Small intestine (tissue), 7 donors: ENCODE data around the gene SLC35C1. TPM values are rescaled to one million over a fixed set of nuclear protein-coding genes. Genes with fewer than 3 reads are reported as not detected.
A peak's percentile ranks its signal among the peaks of the same experiment; 100 is the strongest.

Source experiments
- DNase-seq, 2 donors: peaks; one replicate each; pipeline versions ENCODE4 v3.0.0 to v3.0.0-alpha.2; 2013
- FAIRE-seq: peaks from 2 replicates; lab custom pipeline; 2012; peaks lifted over from hg19 to GRCh38; lab: Jason Lieb, UNC
- H3K27ac ChIP-seq, 3 donors: one replicate each; pipeline ENCODE4 v1.5.1; 2013; ENCODE audit warnings: low read length in 2 of 3, mild to moderate bottlenecking in 2 of 3, control low read depth in 1 of 3, inconsistent platforms in 1 of 3, low read depth in 1 of 3, moderate library complexity in 1 of 3
- H3K27me3 ChIP-seq, 3 donors: one replicate each; pipeline ENCODE4 v1.6.1; 2013; ENCODE audit warnings: low read length in 3 of 3, inconsistent platforms in 1 of 3; ENCODE audit not compliant: control insufficient read depth in 3 of 3, insufficient read depth in 3 of 3
- H3K36me3 ChIP-seq, 3 donors: one replicate each; pipeline ENCODE4 v1.6.1; 2013; ENCODE audit warnings: low read length in 3 of 3, inconsistent platforms in 1 of 3, low read depth in 1 of 3, mild to moderate bottlenecking in 1 of 3, moderate library complexity in 1 of 3; ENCODE audit not compliant: control insufficient read depth in 3 of 3, insufficient read depth in 2 of 3
- H3K4me1 ChIP-seq, 3 donors: one replicate each; pipeline ENCODE4 v1.6.1; 2013; ENCODE audit warnings: low read length in 2 of 3, inconsistent platforms in 1 of 3, low read depth in 1 of 3, mild to moderate bottlenecking in 1 of 3, moderate library complexity in 1 of 3; ENCODE audit not compliant: control insufficient read depth in 3 of 3, insufficient read depth in 2 of 3
- H3K4me3 ChIP-seq, 3 donors: one replicate each; pipeline ENCODE4 v1.5.1; 2013; ENCODE audit warnings: low read length in 3 of 3, control low read depth in 1 of 3, inconsistent platforms in 1 of 3, low read depth in 1 of 3, mild to moderate bottlenecking in 1 of 3, moderate library complexity in 1 of 3
- H3K9me3 ChIP-seq, 2 donors: one replicate each; pipeline ENCODE4 v1.6.1; 2013; ENCODE audit warnings: low read depth in 1 of 2, low read length in 1 of 2; ENCODE audit not compliant: control insufficient read depth in 2 of 2, insufficient read depth in 1 of 2
- WGBS, 3 donors: extraction: QIAGEN DNeasy Blood & Tissue Kit; methylation state at CpG; one replicate each; pipeline ENCODE4 v1.1.7; 2013; 5-methylcytosine and 5-hydroxymethylcytosine counted together
- polyA plus RNA-seq, 4 donors: library from polyadenylated mRNA; stranded (reverse) in 3 of 4; unstranded in 1 of 4; fragments of 200-250 nt in 3 of 4; fragments of 120-200 nt in 1 of 4; gene quantifications; one replicate each; pipeline versions ENCODE4 v1.2.1 to v1.2.3, GENCODE V29; 2013
- donor health status: healthy with polysubstance abuse.
- donor health status: control.
- donor health status: control.
- donor health status: Bipolar disorder and iron deficiency.
- donor health status: healthy.

SLC35C1 gene
- polyA plus RNA-seq, 4 donors = 12.3 to 35.2 (median 23.4) TPM

DNA sequence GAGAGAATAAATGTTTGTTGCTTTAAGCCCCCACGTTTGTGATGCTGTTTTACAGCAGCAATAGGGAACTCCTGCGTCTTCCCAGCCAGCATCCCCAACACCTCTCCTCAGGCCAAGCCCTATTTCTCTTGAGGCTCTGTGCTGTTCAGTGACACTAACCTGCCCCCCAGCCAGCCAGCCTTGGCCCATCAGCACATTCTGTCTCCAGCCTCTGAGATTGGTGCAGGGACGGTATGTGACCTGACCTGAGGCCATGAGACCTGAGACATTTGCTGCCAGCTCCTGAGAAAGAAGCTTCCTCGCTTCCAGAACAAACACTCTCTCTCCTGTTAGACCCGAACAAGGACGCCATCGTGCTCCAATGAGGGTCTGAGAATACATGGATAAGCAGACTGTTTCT, 38.5 kb upstream of the SLC35C1 start:
- 58 to 64% (median 61%) methylated on average over 7 of the region's 7 CpGs for WGBS, 3 donors
- DNase-seq (no peak), FAIRE-seq (no peak)

DNA sequence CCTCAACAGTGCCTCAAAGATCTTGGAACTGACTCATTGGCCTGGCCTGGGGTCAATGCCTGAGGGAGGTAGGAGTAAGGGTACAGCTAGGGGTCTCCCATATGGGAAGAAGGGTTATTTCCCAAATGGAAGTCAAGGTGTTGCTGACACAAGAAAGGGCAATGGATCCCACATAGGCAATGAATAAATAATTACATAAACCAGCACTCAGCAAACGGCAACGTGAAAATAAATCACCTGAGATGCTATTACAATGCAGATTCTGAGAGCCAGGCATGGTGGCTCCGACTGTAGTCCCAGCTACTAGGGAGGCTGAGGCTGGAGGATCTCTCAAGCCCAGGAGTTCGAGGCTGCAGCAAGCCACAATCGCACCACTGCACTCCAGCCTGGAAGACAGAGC, 36.5 kb upstream of the SLC35C1 start:
- Histone ChIP-seq H3K4me3 (no peak overlapping the region), H3K36me3 (no peaks in the 10 kb centered on the region), H3K4me1 (no peaks in the 10 kb centered on the region), H3K27me3 (peaks cover 0 to 16% (median 0%) of the 10 kb centered on the region in 3 donors), H3K9me3 (no peaks in the 10 kb centered on the region), H3K27ac (no peak overlapping the region)
- DNase-seq (no peak), FAIRE-seq (no peak)
- 74 to 87% (median 76%) methylated on average over 5 of the region's 5 CpGs for WGBS, 3 donors

More for the DNA sequence above, 38.5 kb upstream of the SLC35C1 start:
- Histone ChIP-seq H3K27ac (no peak overlapping the region), H3K4me3 (no peak overlapping the region), H3K36me3 (no peaks in the 10 kb centered on the region), H3K27me3 (peaks cover 0 to 16% (median 0%) of the 10 kb centered on the region in 3 donors), H3K4me1 (no peaks in the 10 kb centered on the region), H3K9me3 (no peaks in the 10 kb centered on the region)

DNA sequence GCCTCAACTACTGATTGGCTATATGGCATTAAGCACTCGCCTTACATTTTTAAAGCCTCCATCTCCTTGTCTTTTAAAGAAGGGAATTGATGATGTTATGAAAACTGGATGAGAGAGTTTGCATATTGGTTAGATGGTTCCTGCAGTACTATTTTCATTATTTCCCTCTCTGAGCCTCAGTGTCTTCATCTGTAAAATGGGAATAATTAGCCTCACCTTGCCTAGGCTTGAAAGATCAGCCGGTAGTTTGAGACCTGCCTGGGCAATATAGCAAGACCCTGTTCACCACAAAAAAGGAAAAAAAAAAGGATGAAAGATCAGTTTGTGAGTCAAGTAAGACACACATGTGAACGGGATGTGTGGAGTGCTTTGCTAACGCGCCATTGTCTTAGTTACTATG, 35.0 kb upstream of the SLC35C1 start:
- peaks cover 0 to 16% (median 0%) of the 10 kb centered on the region in 3 donors for H3K27me3 ChIP-seq
- no peaks in the 10 kb centered on the region for H3K4me1 ChIP-seq
- H3K36me3 ChIP-seq = no peaks in the 10 kb centered on the region
- H3K9me3 ChIP-seq = no peaks in the 10 kb centered on the region
- no peak overlapping the region for H3K27ac ChIP-seq
- no peak for DNase-seq
- 89 to 93% (median 92%) methylated on average over 5 of the region's 5 CpGs for WGBS, 3 donors
- FAIRE-seq = no peak
- no peak overlapping the region for H3K4me3 ChIP-seq

DNA sequence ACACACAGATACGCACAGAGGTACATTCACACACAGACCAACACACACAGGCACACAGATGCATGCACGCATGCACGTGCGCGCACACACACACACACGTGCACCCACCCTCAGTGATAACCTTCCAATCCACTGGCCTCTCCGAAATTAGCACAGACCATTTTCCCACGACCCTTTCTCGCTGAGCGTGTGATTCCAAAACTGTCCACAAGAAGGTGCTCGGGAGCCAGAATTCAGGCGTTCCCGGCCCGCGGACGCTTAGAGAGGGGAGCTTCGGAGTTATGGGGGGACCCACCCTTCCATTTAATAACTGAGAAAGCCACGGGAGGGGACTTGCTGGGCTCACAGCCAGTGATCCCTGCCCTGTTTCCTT, 33.8 kb upstream of the SLC35C1 start:
- 1 to 6% (median 4%) methylated on average over 18 of the region's 18 CpGs for WGBS, 3 donors
- peak overlapping the region in 1 of 3 donors; percentile 9 for H3K27ac ChIP-seq
- no peaks in the 10 kb centered on the region for H3K36me3 ChIP-seq
- FAIRE-seq = no peak
- no peaks in the 10 kb centered on the region for H3K4me1 ChIP-seq
- peak overlapping the region; percentile 33 to 61 (median 55) for H3K4me3 ChIP-seq
- peak; percentile 71 to 81 for DNase-seq
- H3K27me3 ChIP-seq = peaks cover 0 to 16% (median 0%) of the 10 kb centered on the region in 3 donors
- no peaks in the 10 kb centered on the region for H3K9me3 ChIP-seq

DNA sequence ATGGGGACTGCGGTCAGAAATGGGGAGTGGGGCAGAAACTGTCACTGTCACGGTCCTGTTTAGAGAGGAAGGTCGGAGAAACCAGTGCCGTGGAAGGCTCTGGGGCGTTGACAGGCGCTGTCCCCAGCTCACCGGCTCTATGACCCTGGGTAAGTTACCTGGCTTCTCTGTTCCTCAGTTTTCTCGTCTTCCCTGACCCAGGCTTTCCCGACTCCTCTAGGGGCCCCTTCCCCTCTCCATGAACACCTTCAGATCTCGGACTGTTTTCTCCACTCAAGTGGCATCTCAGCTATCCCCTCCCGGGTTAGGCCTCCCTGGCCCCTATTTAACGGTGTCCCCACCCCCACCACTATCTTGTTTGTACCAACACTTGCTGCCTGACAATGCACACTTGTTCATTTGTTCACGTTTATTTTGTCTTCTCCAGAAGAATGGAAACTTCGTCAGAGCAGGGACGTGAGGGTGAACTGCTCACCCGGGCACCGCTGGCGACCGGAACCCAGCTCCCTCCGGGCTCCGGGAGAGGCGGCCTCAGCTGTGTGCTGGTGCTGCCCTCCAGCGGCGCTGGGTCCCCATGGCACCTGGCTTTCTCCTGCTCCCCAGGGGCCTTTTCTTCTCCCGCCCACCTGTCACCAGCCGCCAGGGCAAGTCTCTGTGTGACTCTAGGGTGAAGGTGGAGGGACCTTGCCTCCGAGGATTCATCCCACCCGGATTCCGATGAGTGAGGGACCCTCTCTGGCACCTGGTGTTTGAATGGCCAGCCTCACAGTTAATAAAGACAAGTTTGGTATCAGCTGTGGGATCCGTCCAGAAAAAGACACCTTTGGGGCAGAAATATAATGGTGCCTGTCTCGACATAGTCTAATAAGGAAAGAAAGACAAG, 33.1 kb upstream of the SLC35C1 start:
- no peaks in the 10 kb centered on the region for H3K36me3 ChIP-seq
- 3 to 4% (median 4%) methylated on average over 30 to 31 of the region's 31 CpGs for WGBS, 3 donors
- H3K27me3 ChIP-seq = peaks cover 0 to 10% (median 0%) of the 10 kb centered on the region in 3 donors
- H3K27ac ChIP-seq = peak overlapping the region in 1 of 3 donors; percentile 9
- FAIRE-seq = no peak
- H3K4me1 ChIP-seq = no peaks in the 10 kb centered on the region
- H3K9me3 ChIP-seq = no peaks in the 10 kb centered on the region
- peak overlapping the region; percentile 33 to 61 (median 55) for H3K4me3 ChIP-seq
- DNase-seq = peak; percentile 78 to 86

DNA sequence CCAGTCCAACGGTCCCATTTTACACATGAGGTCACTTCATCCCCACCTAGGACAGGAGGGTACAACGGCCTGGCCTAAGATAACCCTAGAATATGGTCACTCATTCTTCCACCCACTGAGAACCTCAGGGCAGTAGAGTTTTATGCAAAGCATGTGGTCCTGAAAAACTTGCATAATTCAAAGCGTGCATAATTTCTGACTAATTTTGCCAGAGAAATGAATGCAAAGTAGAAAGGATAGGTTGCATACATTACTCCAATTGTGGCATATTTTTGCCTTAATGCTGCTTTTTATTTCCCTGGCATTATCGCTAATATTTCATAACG, 32.5 kb upstream of the SLC35C1 start:
- no peak for FAIRE-seq
- no peaks in the 10 kb centered on the region for H3K36me3 ChIP-seq
- DNase-seq = no peak
- peaks cover 0 to 10% (median 0%) of the 10 kb centered on the region in 3 donors for H3K27me3 ChIP-seq
- H3K27ac ChIP-seq = no peak overlapping the region
- H3K4me3 ChIP-seq = no peak overlapping the region
- no peaks in the 10 kb centered on the region for H3K4me1 ChIP-seq
- H3K9me3 ChIP-seq = no peaks in the 10 kb centered on the region
- 59 to 68% (median 62%) methylated on average over 5 of the region's 5 CpGs for WGBS, 3 donors

DNA sequence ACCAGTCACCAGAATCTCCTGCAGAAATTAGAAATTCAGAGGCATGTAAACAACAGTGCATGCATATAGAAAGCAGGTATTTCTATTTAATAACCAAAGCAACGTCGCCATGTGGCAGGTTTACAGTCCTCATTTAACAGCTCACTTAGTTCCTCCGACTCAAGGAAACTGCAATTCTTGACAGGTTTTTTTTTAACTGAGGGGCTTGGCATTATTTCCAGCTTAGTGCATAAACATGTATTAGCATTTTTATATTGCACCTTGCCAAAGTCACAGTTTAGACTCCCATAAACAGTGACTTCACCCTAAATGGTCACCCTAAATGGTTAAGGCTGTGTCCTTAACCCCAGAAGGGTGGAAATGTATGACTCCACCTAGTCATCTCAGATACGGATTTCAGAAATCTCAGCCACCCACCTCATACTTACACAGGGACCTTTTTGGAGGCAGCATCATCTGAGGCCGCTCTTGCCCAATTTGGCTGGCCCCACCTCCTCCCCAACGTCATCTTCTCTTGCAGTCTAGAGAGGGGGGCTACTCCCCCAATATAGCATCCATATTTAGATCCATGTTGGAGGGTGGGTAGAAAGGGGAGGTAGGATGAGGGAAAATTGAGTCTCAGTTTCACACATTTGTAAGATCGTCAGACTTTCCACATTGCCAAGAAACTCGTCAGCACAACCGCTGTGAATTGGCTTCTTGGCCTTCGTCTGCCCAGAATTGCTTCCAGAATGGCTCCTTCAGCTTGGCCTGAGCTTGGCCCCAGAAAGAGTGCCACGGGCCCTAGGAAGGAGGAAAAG, 31.8 kb upstream of the SLC35C1 start:
- 74 to 82% (median 76%) methylated on average over 11 of the region's 11 CpGs for WGBS, 3 donors
- FAIRE-seq (no peak), DNase-seq (no peak)
- Histone ChIP-seq H3K36me3 (no peaks in the 10 kb centered on the region), H3K27ac (no peak overlapping the region), H3K9me3 (no peaks in the 10 kb centered on the region), H3K4me1 (no peaks in the 10 kb centered on the region), H3K27me3 (peaks cover 0 to 6% (median 0%) of the 10 kb centered on the region in 3 donors), H3K4me3 (no peak overlapping the region)

DNA sequence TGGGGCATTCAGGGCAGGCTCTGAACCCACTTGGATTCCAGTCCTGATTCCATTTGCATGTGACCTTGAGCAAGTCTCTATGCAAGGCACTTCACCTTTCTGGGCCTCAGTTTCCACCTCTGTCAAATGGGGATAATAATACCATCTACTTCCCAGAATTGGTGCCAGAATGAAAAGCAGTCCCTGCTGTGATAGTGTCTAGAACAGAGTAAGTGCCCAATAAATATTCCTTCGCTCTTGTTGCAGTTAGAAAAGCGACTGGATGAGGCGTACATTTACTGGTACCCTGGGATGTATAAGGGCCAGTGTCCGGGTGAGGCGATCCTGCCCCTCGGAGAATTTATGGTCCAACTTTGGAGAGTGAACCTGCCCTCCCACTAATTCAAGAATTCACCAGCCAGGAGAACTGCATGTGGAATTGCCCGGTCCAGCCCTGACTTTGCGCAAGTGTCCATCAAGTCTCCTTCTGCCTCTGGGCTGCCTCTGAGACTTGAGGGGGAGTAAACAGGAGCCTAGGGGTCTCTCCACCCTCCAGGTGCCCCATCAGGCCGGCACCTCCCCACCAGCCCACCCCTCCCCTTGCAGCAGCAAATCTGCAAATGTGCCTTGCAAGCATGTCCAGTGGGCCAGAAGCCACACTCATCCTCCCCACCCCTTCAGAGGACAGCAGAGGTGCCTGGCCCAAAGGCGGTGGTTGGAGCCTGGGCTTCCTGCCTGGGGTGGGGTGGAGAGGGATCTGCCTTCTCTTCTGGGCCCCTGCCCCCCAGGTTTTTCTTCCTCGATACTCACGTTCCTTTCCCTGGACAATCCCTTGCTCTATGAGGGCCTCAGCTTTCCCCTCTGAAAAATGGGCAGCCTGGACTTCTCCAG, 30.9 kb upstream of the SLC35C1 start:
- peaks cover 0 to 2% (median 0%) of the 10 kb centered on the region in 3 donors for H3K27me3 ChIP-seq
- H3K4me3 ChIP-seq = no peak overlapping the region
- 81 to 91% (median 87%) methylated on average over 12 of the region's 12 CpGs for WGBS, 3 donors
- FAIRE-seq (no peak), DNase-seq (no peak)
- no peaks in the 10 kb centered on the region for H3K36me3 ChIP-seq
- H3K9me3 ChIP-seq = no peaks in the 10 kb centered on the region
- H3K27ac ChIP-seq = no peak overlapping the region
- no peaks in the 10 kb centered on the region for H3K4me1 ChIP-seq
